GM23338 (cell line): ENCODE results near the gene ATP13A2. TPM values are rescaled to one million over a fixed set of nuclear protein-coding genes. Genes with fewer than 3 reads are reported as not detected.

Experiments
- ATAC-seq: fragments of 200-7000 bp; cut with Tn5 transposase; 3 replicates; pipeline ENCODE4 v1.9.1; 2020
- DNase-seq: peaks from one replicate; pipeline ENCODE4 v3.0.0-alpha.2; 2015; ENCODE audit warnings: low spot score
- H2AFZ ChIP-seq: fragments of 200-600 bp; sonication (generic); 2 replicates; pipeline ENCODE4 v1.8.0; 2016; ENCODE audit warnings: antibody characterized with exemption, mild to moderate bottlenecking, moderate library complexity
- H3F3A ChIP-seq: fragments of 200-600 bp; sonication (generic); replicated peaks from 2 replicates; pipeline ENCODE4 v1.8.0; 2017; ENCODE audit warnings: antibody characterized with exemption, mixed run types, low read depth
- H3K27ac ChIP-seq: fragments of 200-600 bp; sonication (generic); 2 replicates; pipeline ENCODE4 v1.6.1; 2016; ENCODE audit warnings: low read depth
- H3K27me3 ChIP-seq: fragments of 200-600 bp; sonication (generic); 2 replicates; pipeline ENCODE4 v1.8.0; 2016; ENCODE audit warnings: mild to moderate bottlenecking, mixed run types, moderate library complexity; ENCODE audit not compliant: insufficient read depth
- H3K36me3 ChIP-seq: fragments of 200-600 bp; sonication (generic); 2 replicates; pipeline ENCODE4 v1.8.0; 2016; ENCODE audit warnings: mild to moderate bottlenecking; ENCODE audit not compliant: insufficient read depth
- H3K4me1 ChIP-seq: fragments of 200-600 bp; sonication (generic); 2 replicates; pipeline ENCODE4 v1.8.0; 2016; ENCODE audit warnings: mild to moderate bottlenecking, moderate library complexity; ENCODE audit not compliant: insufficient read depth
- H3K4me2 ChIP-seq: fragments of 200-600 bp; sonication (generic); 2 replicates; pipeline ENCODE4 v1.7.1; 2017; ENCODE audit warnings: mixed run types
- H3K4me3 ChIP-seq: fragments of 200-600 bp; sonication (generic); 2 replicates; pipeline ENCODE4 v1.6.1; 2016; ENCODE audit warnings: mixed run types
- H3K79me2 ChIP-seq: fragments of 200-600 bp; sonication (generic); replicated peaks from 2 replicates; pipeline ENCODE4 v1.8.0; 2017; ENCODE audit warnings: mild to moderate bottlenecking; ENCODE audit not compliant: insufficient read depth
- H3K9me2 ChIP-seq: fragments of 200-600 bp; sonication (generic); 2 replicates; pipeline ENCODE4 v1.8.0; 2017; ENCODE audit not compliant: insufficient read depth
- H4K20me1 ChIP-seq: fragments of 200-600 bp; sonication (generic); replicated peaks from 2 replicates; pipeline ENCODE4 v1.8.0; 2017; ENCODE audit warnings: mild to moderate bottlenecking; ENCODE audit not compliant: insufficient read depth
- H3K27ac Mint-ChIP-seq: 2 replicates; pipeline ENCODE4 v1.8.0; 2020; ENCODE audit warnings: inconsistent platforms, mild to moderate bottlenecking, moderate library complexity, mixed read lengths
- H3K27me3 Mint-ChIP-seq: 3 replicates; pipeline ENCODE4 v1.8.0; 2022; ENCODE audit warnings: low read depth, mild to moderate bottlenecking, moderate library complexity, mixed read lengths, inconsistent platforms; ENCODE audit not compliant: insufficient read depth, poor library complexity
- H3K36me3 Mint-ChIP-seq: 3 replicates; pipeline ENCODE4 v1.8.0; 2021; ENCODE audit warnings: low read depth, mild to moderate bottlenecking, inconsistent platforms, moderate library complexity, mixed read lengths
- H3K4me1 Mint-ChIP-seq: 3 replicates; pipeline ENCODE4 v1.8.0; 2020; ENCODE audit warnings: mild to moderate bottlenecking, inconsistent platforms, mixed read lengths
- H3K4me3 Mint-ChIP-seq: 3 replicates; pipeline ENCODE4 v1.8.0; 2021; ENCODE audit warnings: moderate library complexity, mild to moderate bottlenecking, inconsistent platforms, mixed read lengths
- H3K9me3 Mint-ChIP-seq: 3 replicates; pipeline ENCODE4 v1.8.0; 2020; ENCODE audit warnings: moderate library complexity, mild to moderate bottlenecking, inconsistent platforms, mixed read lengths
- CREB1 ChIP-seq: fragments of 250-450 bp; sonication (Bioruptor Pico); IDR thresholded peaks from 2 replicates; pipeline ENCODE4 v1.5.0; 2020; ENCODE audit warnings: low read depth, mild to moderate bottlenecking, moderate library complexity
- CTCF ChIP-seq, 2 experiments: fragments of 200-600 bp in 1 of 2; sonication (generic) in 1 of 2; conservative IDR thresholded peaks; 2 replicates each; pipeline versions ENCODE4 v1.5.1 to v1.6.1; 2016 to 2017; ENCODE audit warnings: antibody characterized with exemption in 2 of 2, low read depth in 2 of 2, mild to moderate bottlenecking in 2 of 2, moderate library complexity in 1 of 2
- ETS1 ChIP-seq: IDR thresholded peaks from 2 replicates; pipeline ENCODE4 v1.6.1; 2016; ENCODE audit warnings: antibody characterized with exemption
- EZH2 ChIP-seq: fragments of 200-600 bp; sonication (generic); IDR thresholded peaks from one replicate; pipeline ENCODE4 v1.8.0; 2017; ENCODE audit warnings: antibody characterized with exemption, mild to moderate bottlenecking, low read depth; ENCODE audit not compliant: unreplicated experiment
- EZH2phosphoT487 ChIP-seq: fragments of 200-600 bp; sonication (generic); IDR thresholded peaks from one replicate; pipeline ENCODE4 v1.8.1; 2018; ENCODE audit warnings: antibody characterized with exemption; ENCODE audit not compliant: unreplicated experiment
- JUNB ChIP-seq: IDR thresholded peaks from one replicate; pipeline ENCODE4 v1.6.1; 2016; ENCODE audit warnings: antibody characterized with exemption; ENCODE audit not compliant: unreplicated experiment
- NANOG ChIP-seq: IDR thresholded peaks from 2 replicates; pipeline ENCODE4 v1.6.1; 2016; ENCODE audit warnings: antibody characterized with exemption, borderline replicate concordance
- POLR2AphosphoS5 ChIP-seq: IDR thresholded peaks from 2 replicates; pipeline ENCODE4 v1.6.1; 2016; ENCODE audit warnings: antibody characterized with exemption, low read depth
- REST ChIP-seq: IDR thresholded peaks from one replicate; pipeline ENCODE4 v1.6.1; 2018; ENCODE audit warnings: antibody characterized with exemption; ENCODE audit not compliant: unreplicated experiment
- STAT1 ChIP-seq: IDR thresholded peaks from one replicate; pipeline ENCODE4 v1.6.1; 2016; ENCODE audit warnings: antibody characterized with exemption; ENCODE audit not compliant: unreplicated experiment
- ZNF114 ChIP-seq: fragments of 250-450 bp; sonication (Bioruptor Pico); IDR thresholded peaks from 2 replicates; pipeline ENCODE4 v1.5.0; 2020; ENCODE audit warnings: mild to moderate bottlenecking, moderate library complexity
- ZNF331 ChIP-seq: fragments of 250-450 bp; sonication (Bioruptor Pico); IDR thresholded peaks from 2 replicates; pipeline ENCODE4 v1.5.0; 2020; ENCODE audit warnings: low read depth, mild to moderate bottlenecking, moderate library complexity
- ZNF462 ChIP-seq: fragments of 250-450 bp; sonication (Bioruptor Pico); IDR thresholded peaks from 2 replicates; pipeline ENCODE4 v1.5.0; 2020; ENCODE audit warnings: mild to moderate bottlenecking, moderate library complexity
- polyA plus RNA-seq: library from polyadenylated mRNA; unstranded; fragments of >200 nt; fragmentation: Nextera tagmentation; extraction: Ambion mirVana; gene quantifications from 2 replicates; pipeline ENCODE4 v1.2.1, GENCODE V29; 2016
- total RNA-seq: library from RNA; depleted of rRNA; stranded (reverse); fragments of >200 nt; shearing (Covaris generic); gene quantifications from 2 replicates; pipeline ENCODE4 v1.2.3, GENCODE V29; 2014

The ATP13A2 gene
- total and polyA plus RNA-seq, 2 experiments from 2014 or later, result 30.1 to 87.7 TPM

GRCh38 chr1:17046334-17046657 lies 34.6 kb upstream of the ATP13A2 start:
- H3K79me2 ChIP-seq, result peaks cover 40% of the 10 kb centered on the region
- Mint-ChIP-seq H3K27ac (no peak overlapping the region), H3K36me3 (peaks cover 40% of the 10 kb centered on the region), H3K9me3 (no peaks in the 10 kb centered on the region), H3K27me3 (peaks cover 2% of the 10 kb centered on the region), H3K4me1 (peaks cover 6% of the 10 kb centered on the region; the same call in 2 of the 3 replicates), H3K4me3 (no peak overlapping the region)
- H2AFZ ChIP-seq, result no peak overlapping the region
- H3K9me2 ChIP-seq, result no peaks in the 10 kb centered on the region
- TF ChIP-seq STAT1 (no peak), REST (no peak), NANOG (no peak), CTCF (conservative IDR thresholded peaks at IDR 0.05; ENCODE audit: low read depth in 2 of 2) (no peak), ZNF462 (CRISPR knock-in tag) (no peak), ZNF331 (CRISPR knock-in tag) (no peak), POLR2AphosphoS5 (no peak), ETS1 (no peak), EZH2 (no peak), JUNB (no peak), CREB1 (no peak), EZH2phosphoT487 (no peak), ZNF114 (CRISPR knock-in tag) (no peak)
- H3K4me3 ChIP-seq, result no peak overlapping the region
- peaks cover 18% of the 10 kb centered on the region for H3F3A ChIP-seq
- ATAC-seq (no peak; the same call in 2 of the 3 replicates), DNase-seq (no peak)
- no peaks in the 10 kb centered on the region for H3K4me1 ChIP-seq
- peaks cover 13% of the 10 kb centered on the region for H4K20me1 ChIP-seq
- peak overlapping the region; percentile 7; the same call in 1 of the 2 replicates for H3K27ac ChIP-seq
- H3K27me3 ChIP-seq, result no peaks in the 10 kb centered on the region
- H3K4me2 ChIP-seq, result no peak overlapping the region
- H3K36me3 ChIP-seq, result peaks cover 24% of the 10 kb centered on the region
